WERI-Rb-1 (cell line): ENCODE results near the gene SAT1.

Experiments
- DNase-seq: peaks from one replicate; pipeline ENCODE4 v3.0.0-alpha.2; 2020
- H3K27ac ChIP-seq: fragments of 250-450 bp; sonication (Bioruptor Pico); 2 replicates; pipeline ENCODE4 v1.5.1; 2020; ENCODE audit warnings: mild to moderate bottlenecking, moderate library complexity
- H3K27me3 ChIP-seq: fragments of 250-450 bp; sonication (Bioruptor Pico); 2 replicates; pipeline ENCODE4 v1.5.1; 2021; ENCODE audit warnings: mild to moderate bottlenecking, low read depth, moderate library complexity; ENCODE audit not compliant: insufficient read depth, severe bottlenecking
- H3K36me3 ChIP-seq: fragments of 250-450 bp; sonication (Bioruptor Pico); 2 replicates; pipeline ENCODE4 v1.5.1; 2020; ENCODE audit warnings: mild to moderate bottlenecking, moderate library complexity
- H3K4me3 ChIP-seq: 2 replicates; pipeline ENCODE4 v1.5.1; 2011; ENCODE audit warnings: low read depth, mild to moderate bottlenecking, control low read depth, low read length
- H3K9me3 ChIP-seq: fragments of 250-450 bp; sonication (Bioruptor Pico); 2 replicates; pipeline ENCODE4 v1.5.1; 2021; ENCODE audit warnings: mild to moderate bottlenecking, moderate library complexity; ENCODE audit not compliant: severe bottlenecking
- CTCF ChIP-seq: IDR thresholded peaks from 2 replicates; pipeline ENCODE4 v1.5.1; 2011; ENCODE audit warnings: low read depth, mild to moderate bottlenecking, control low read depth, inconsistent platforms, low read length

The SAT1 gene

GRCh38 chrX:23804578-23804977 is 21.6 kb downstream of the SAT1 start:
- Histone ChIP-seq H3K27ac (no peak overlapping the region), H3K9me3 (no peaks in the 10 kb centered on the region), H3K36me3 (no peaks in the 10 kb centered on the region), H3K4me3 (no peak overlapping the region), H3K27me3 (peaks cover 9% of the 10 kb centered on the region)
- no peak for DNase-seq
- TF ChIP-seq CTCF: no peak

- TF ChIP-seq CTCF: no peak
- H3K9me3 ChIP-seq: no peaks in the 10 kb centered on the region
- peaks cover 9% of the 10 kb centered on the region for H3K27me3 ChIP-seq
- H3K36me3 ChIP-seq: no peaks in the 10 kb centered on the region
- DNase-seq: no peak
- H3K4me3 ChIP-seq: no peak overlapping the region
- H3K27ac ChIP-seq: no peak overlapping the region
Measured at GRCh38 chrX:23805389-23805788, 22.4 kb downstream of the SAT1 start.

GRCh38 chrX:23810279-23810678 is 27.3 kb downstream of the SAT1 start:
- no peak for TF ChIP-seq CTCF
- no peak overlapping the region for H3K27ac ChIP-seq
- H3K27me3 ChIP-seq: no peaks in the 10 kb centered on the region
- H3K4me3 ChIP-seq: no peak overlapping the region
- no peaks in the 10 kb centered on the region for H3K36me3 ChIP-seq
- DNase-seq: no peak
- no peaks in the 10 kb centered on the region for H3K9me3 ChIP-seq

GRCh38 chrX:23811108-23811651 is 28.2 kb downstream of the SAT1 start:
- H3K4me3 ChIP-seq: no peak overlapping the region

GRCh38 chrX:23811656-23812055 is 28.7 kb downstream of the SAT1 start:
- no peak overlapping the region for H3K4me3 ChIP-seq
- H3K36me3 ChIP-seq: no peaks in the 10 kb centered on the region
- H3K27me3 ChIP-seq: no peaks in the 10 kb centered on the region
- no peaks in the 10 kb centered on the region for H3K9me3 ChIP-seq
- H3K27ac ChIP-seq: no peak overlapping the region
- TF ChIP-seq CTCF: no peak
- DNase-seq: no peak

More at GRCh38 chrX:23811108-23811651, 28.2 kb downstream of the SAT1 start:
- no peaks in the 10 kb centered on the region for H3K36me3 ChIP-seq
- H3K27me3 ChIP-seq: no peaks in the 10 kb centered on the region
- no peak for DNase-seq
- TF ChIP-seq CTCF: no peak
- no peaks in the 10 kb centered on the region for H3K9me3 ChIP-seq
- no peak overlapping the region for H3K27ac ChIP-seq

- no peaks in the 10 kb centered on the region for H3K9me3 ChIP-seq
- no peaks in the 10 kb centered on the region for H3K36me3 ChIP-seq
- no peak for TF ChIP-seq CTCF
- H3K27ac ChIP-seq: no peak overlapping the region
- no peaks in the 10 kb centered on the region for H3K27me3 ChIP-seq
- H3K4me3 ChIP-seq: no peak overlapping the region
- DNase-seq: no peak
Measured at GRCh38 chrX:23813808-23814207, 30.8 kb downstream of the SAT1 start.
